Cardiac septum (tissue), 1 donor: ENCODE measurements around the gene AIF1L. TPM values are rescaled to one million over a fixed set of nuclear protein-coding genes. Genes with fewer than 3 reads are reported as not detected.

Source experiments
- DNase-seq: peaks from one replicate; pipeline ENCODE4 v3.0.0-alpha.2; 2020; ENCODE audit warnings: low spot score
- intact Hi-C: fragments of 100-400 bp; cut with DNase I; formaldehyde crosslinking; loops from one replicate; pipeline ENCODE4 v1.14.0; 2022
- total RNA-seq: library from RNA; stranded (reverse); fragmentation: NEBNext Ultra II Directional; extraction: Animal tissue kit (Norgen Biotek cat#: 25700); gene quantifications from one replicate; pipeline ENCODE4 v1.2.1, GENCODE V29; 2021
- donor health status: DM: no; HTN: no; CAD: no.

AIF1L gene
- total RNA-seq, 1 donor from 2014 or later: 11.0 TPM

GRCh38 chr9:131072107-131072870, 24.0 kb upstream of the AIF1L start:
- no peak for DNase-seq
- intact Hi-C loops: no loop called here

- DNase-seq: no peak
- intact Hi-C loops: no loop called here
These were observed 23.5 kb upstream of the AIF1L start for GRCh38 chr9:131072871-131073237.

- intact Hi-C loops: no loop called here
- DNase-seq: no peak
These were observed 19.8 kb upstream of the AIF1L start for GRCh38 chr9:131076347-131077195.

GRCh38 chr9:131078427-131079366, 17.6 kb upstream of the AIF1L start:
- intact Hi-C loops: no loop called here
- no peak for DNase-seq

GRCh38 chr9:131080589-131080988, 15.7 kb upstream of the AIF1L start:
- intact Hi-C loops: no loop called here
- DNase-seq: no peak

GRCh38 chr9:131081868-131082267, 14.5 kb upstream of the AIF1L start:
- DNase-seq: no peak
- intact Hi-C loops: no loop called here

- no peak for DNase-seq
- intact Hi-C loops: no loop called here
These were observed 13.4 kb upstream of the AIF1L start for GRCh38 chr9:131082774-131083512.

- DNase-seq: no peak
- intact Hi-C loops: no loop called here
These were observed 11.5 kb upstream of the AIF1L start for GRCh38 chr9:131084661-131085369.

- DNase-seq: no peak
- intact Hi-C loops: no loop called here
These were observed 10.8 kb upstream of the AIF1L start for GRCh38 chr9:131085370-131086122.

GRCh38 chr9:131087354-131087893, 8.9 kb upstream of the AIF1L start:
- intact Hi-C loops: no loop called here
- no peak for DNase-seq

- intact Hi-C loops: no loop called here
- no peak for DNase-seq
These were observed 6.1 kb upstream of the AIF1L start for GRCh38 chr9:131090025-131090787.

- DNase-seq: no peak
- intact Hi-C loops: no loop called here
These were observed 4.9 kb upstream of the AIF1L start for GRCh38 chr9:131091352-131091992.

GRCh38 chr9:131092030-131092429, 4.3 kb upstream of the AIF1L start:
- DNase-seq: no peak
- intact Hi-C loops: no loop called here

GRCh38 chr9:131092548-131093440, 3.5 kb upstream of the AIF1L start:
- DNase-seq: no peak
- intact Hi-C loops: no loop called here

GRCh38 chr9:131094015-131094414, 2.3 kb upstream of the AIF1L start:
- no peak for DNase-seq
- intact Hi-C loops: no loop called here

GRCh38 chr9:131094622-131095021, 1.7 kb upstream of the AIF1L start:
- intact Hi-C loops: no loop called here
- DNase-seq: no peak
